ENCODE data around the gene EML2.

Gene EML2

GRCh38 chr19:45568732-45569131, 70.5 kb downstream of the EML2 start:
- TF ChIP-seq CTCF (IDR thresholded peaks at IDR 0.05; ENCODE audit: extremely low read depth, insufficient read depth, missing control alignments) = no peak
- no peak for DNase-seq (ENCODE audit: low spot score)
- in situ Hi-C loops (cut with MboI; ENCODE audit: low pct_unique_long_range_greater_than_20kb, low sequenced_read_pairs, unreplicated experiment) = no loop called here

GRCh38 chr19:45567609-45568008, 71.6 kb downstream of the EML2 start:
- no peak for TF ChIP-seq CTCF (IDR thresholded peaks at IDR 0.05; ENCODE audit: extremely low read depth, insufficient read depth, missing control alignments)
- in situ Hi-C loops (cut with MboI; ENCODE audit: low pct_unique_long_range_greater_than_20kb, low sequenced_read_pairs, unreplicated experiment) = no loop called here

GRCh38 chr19:45564131-45564780, 74.9 kb downstream of the EML2 start:
- no peak for DNase-seq (ENCODE audit: low spot score)
- in situ Hi-C loops (cut with MboI; ENCODE audit: low pct_unique_long_range_greater_than_20kb, low sequenced_read_pairs, unreplicated experiment) = no loop called here
- no peak for TF ChIP-seq CTCF (IDR thresholded peaks at IDR 0.05; ENCODE audit: extremely low read depth, insufficient read depth, missing control alignments)

More at GRCh38 chr19:45567609-45568008, 71.6 kb downstream of the EML2 start:
- no peak for DNase-seq (ENCODE audit: low spot score)

- no peak for DNase-seq (ENCODE audit: low spot score)
- in situ Hi-C loops (cut with MboI; ENCODE audit: low pct_unique_long_range_greater_than_20kb, low sequenced_read_pairs, unreplicated experiment) = no loop called here
- no peak for TF ChIP-seq CTCF (IDR thresholded peaks at IDR 0.05; ENCODE audit: extremely low read depth, insufficient read depth, missing control alignments)
Observed at GRCh38 chr19:45560686-45561085, 78.5 kb downstream of the EML2 start.

- no peak for DNase-seq (ENCODE audit: low spot score)
- TF ChIP-seq CTCF (IDR thresholded peaks at IDR 0.05; ENCODE audit: extremely low read depth, insufficient read depth, missing control alignments) = no peak
- in situ Hi-C loops (cut with MboI; ENCODE audit: low pct_unique_long_range_greater_than_20kb, low sequenced_read_pairs, unreplicated experiment) = no loop called here
Observed at GRCh38 chr19:45560038-45560437, 79.2 kb downstream of the EML2 start.
